Inferior parietal cortex (tissue), 1 donor: ENCODE measurements around the gene CMTM6.
A peak's percentile ranks its signal among the peaks of the same experiment; 100 is the strongest.
"Not testable (repeated sequence)": the region's sequence is repeated elsewhere in the genome, so short reads cannot be mapped to it uniquely, and the experiment has no call there.

Experiments used
- DNase-seq: peaks from one replicate; pipeline ENCODE4 v3.0.0-alpha.2; 2016; ENCODE audit errors: extremely low spot score

CMTM6 gene

DNA sequence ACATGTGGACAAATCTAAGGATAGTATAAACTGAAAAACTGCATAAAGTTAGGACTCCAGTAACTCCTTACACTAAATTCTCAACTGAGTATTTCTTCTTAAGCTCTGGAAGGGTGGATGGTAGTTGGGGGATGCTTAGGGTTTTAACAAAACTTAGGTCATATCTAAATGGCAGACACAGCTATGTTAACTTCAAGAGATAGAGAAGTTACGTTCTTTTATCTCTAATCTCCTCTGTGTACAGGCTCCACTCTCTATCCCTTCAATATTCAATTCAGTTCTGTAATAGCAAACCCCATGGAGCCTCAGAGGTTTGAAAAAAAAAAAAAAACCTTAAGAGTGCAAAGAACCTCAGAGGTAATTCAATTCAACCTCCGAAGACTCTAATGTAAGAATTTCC is 3.1 kb downstream of the CMTM6 start:
- DNase-seq: no peak

DNA sequence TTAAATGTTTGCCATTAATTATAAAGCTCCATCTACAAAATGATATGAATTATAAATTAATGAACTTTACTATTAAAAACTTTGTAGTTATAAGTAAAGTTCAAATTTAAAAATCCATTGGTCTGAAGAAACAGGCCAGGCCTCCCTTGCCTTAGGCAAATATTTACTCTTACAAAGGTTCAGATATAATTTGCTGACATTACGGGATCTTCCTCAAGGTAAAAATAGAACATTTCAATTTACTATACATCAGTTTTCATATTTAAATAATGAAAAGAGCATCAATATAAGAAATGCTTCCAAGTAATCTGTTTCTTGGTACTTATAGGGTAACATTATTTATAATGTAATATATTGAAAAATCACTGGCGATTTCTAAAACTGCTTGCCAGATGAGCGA is 3.7 kb downstream of the CMTM6 start:
- no peak for DNase-seq

DNA sequence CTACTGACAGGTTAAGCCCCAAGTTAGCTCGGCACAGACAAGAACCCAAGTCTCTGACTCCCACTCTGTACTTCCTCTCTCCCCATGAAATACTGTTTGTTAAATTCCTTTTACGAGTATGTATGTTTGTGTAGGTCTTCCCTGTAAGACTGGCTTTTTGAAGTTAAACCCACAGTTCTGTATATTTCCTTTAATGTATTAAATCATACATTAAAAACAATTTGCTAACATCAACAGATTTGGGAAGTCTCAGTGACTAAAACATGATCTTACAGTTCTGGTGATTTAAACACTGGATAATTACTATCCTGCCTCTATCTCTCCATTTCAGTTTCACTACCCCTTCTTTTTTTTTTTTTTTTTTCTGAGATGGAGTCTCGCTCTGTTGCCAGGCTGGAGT is 4.4 kb downstream of the CMTM6 start:
- DNase-seq: no peak

- DNase-seq: no peak
Measured at GRCh38 chr3:32495609-32496008, 7.0 kb downstream of the CMTM6 start.

DNA sequence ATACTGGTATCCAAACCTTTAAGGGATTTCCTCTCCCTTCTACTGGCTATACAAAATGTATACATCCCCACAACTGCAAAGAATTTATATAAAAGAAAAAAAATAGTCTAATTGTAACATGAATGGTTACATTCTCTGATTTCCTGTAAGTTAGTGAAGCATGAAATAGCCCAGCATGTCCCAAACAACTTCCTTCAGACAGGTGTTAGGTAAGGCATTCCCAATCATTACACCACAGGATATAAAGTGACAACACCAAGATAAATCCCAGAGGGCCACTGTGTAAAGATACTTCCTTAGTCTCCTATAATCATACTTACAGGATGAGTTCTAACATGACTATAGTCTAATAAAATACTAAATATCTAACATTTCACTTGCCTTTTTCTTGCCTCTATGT is 7.6 kb downstream of the CMTM6 start:
- DNase-seq: no peak

GRCh38 chr3:32493437-32494414 is 8.9 kb downstream of the CMTM6 start:
- DNase-seq: no peak

DNA sequence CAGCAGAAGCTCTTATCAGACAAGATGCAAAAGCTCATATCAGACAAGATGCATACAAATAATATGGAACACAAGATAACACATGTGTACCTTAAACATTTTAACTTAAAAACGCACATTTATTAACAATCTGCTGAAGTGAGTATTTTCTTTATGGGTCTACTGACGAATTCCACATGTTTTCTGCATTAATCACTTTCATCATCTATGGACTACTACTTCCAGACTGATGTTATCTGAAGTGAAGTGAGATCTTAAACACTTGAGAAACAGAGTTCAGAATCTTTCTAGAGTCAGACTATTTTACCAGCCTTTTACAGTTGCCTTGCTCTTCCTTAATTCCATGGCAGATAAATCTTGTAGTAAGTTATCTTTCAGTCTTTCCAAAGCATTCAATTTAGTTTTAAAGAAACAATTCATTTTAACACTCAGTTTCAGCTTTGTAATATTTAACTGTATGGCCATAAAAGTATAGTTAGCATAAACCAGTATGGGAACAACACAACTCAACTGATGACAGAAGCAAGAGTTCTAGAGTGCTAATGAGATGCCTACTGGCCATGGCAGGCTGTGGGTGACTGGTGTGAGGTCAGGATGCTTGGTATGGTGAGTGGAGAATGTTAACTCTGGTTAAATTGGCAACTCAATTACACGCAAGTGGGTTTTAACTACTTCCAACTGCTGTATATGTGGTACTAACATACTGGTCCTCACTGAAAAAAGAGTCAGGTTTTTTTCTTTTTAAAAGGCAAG is 9.8 kb downstream of the CMTM6 start:
- no peak for DNase-seq

GRCh38 chr3:32488474-32489008 is 14.1 kb downstream of the CMTM6 start:
- DNase-seq: no peak

- no peak for DNase-seq
Measured at GRCh38 chr3:32487781-32488473, 14.7 kb downstream of the CMTM6 start.

DNA sequence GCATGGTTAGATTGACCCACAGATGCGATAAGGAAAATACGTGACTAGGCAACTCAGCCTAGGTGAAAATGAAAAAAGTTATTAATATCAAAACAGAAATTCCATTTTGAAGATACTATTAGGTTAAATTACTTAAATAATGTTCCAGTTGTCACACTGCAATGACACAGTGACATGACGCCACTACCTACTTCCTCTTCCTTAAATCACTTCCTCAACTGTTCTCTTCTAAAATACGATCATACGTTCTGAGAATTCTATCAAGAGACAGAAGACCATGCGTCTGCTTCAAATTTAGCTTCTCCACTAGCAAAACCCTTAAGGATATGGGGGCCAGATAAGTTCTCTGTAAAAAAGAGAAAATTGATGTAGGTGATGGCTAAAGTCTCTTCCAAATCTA is 18.2 kb downstream of the CMTM6 start:
- no peak for DNase-seq

DNA sequence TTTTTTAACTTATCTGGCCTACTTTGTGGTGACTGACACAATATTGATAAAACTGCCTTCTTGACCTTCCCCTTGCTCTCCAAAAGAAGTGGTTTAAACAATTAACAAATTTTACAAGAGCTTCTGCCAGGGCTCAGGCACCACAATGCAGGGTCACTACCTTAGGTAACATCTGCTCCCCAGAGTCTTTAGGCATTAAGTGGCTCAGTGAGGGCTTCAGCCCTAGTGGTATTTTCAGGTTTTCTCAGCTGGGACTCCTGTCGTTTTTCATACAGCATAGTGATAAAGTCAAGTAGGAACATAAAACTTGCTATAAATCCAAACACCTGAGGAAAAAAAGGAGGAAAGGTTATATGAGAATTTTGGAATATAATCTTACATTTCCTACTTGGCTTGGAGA is 18.9 kb downstream of the CMTM6 start:
- DNase-seq: no peak

DNA sequence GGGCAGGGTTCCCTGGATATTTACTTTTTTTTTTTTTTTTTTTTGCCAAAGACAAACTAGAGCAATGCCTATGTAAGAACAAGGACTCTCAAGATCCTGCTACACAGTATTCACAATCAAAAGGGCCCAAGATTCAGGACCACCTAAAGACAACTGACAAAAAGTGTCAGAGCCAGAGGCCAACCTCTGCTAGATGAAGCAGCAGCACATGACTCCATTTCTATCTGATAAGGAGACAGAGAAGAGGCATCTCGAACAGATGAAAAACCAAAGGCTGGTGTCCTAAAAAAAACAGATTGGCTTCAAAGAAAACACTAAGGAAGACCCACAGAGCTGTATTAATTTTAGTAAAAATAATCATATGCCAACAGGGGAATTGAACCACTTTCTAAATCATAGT is 20.0 kb downstream of the CMTM6 start:
- no peak for DNase-seq

- DNase-seq: no peak
Measured at GRCh38 chr3:32481791-32482631, 20.6 kb downstream of the CMTM6 start.

- no peak for DNase-seq
Measured at GRCh38 chr3:32480604-32481003, 22.0 kb downstream of the CMTM6 start.

GRCh38 chr3:32474201-32474600 is 28.5 kb downstream of the CMTM6 start:
- DNase-seq: no peak

- not testable (repeated sequence) for DNase-seq
Measured at GRCh38 chr3:32472151-32472550, 30.5 kb downstream of the CMTM6 start.

GRCh38 chr3:32471246-32471645 is 31.4 kb downstream of the CMTM6 start:
- DNase-seq: no peak

- DNase-seq: no peak
Measured at GRCh38 chr3:32470362-32470761, 32.3 kb downstream of the CMTM6 start.

- DNase-seq: no peak
Measured at GRCh38 chr3:32469151-32469874, 33.3 kb downstream of the CMTM6 start.

GRCh38 chr3:32467333-32468070 is 35.1 kb downstream of the CMTM6 start:
- DNase-seq: peak; percentile 85
